Progenitor cell of endocrine pancreas (in vitro differentiated cells): Measurements from ENCODE around the gene KCNIP4. TPM values are rescaled to one million over a fixed set of nuclear protein-coding genes. Genes with fewer than 3 reads are reported as not detected.

Experiments used
- DNase-seq: peaks from one replicate; pipeline ENCODE4 v3.0.0; 2021; ENCODE audit warnings: low spot score; ENCODE audit not compliant: unreplicated experiment
- H3K27ac Mint-ChIP-seq: 2 replicates; pipeline ENCODE4 v1.8.0; 2021; ENCODE audit warnings: mild to moderate bottlenecking, moderate library complexity, mixed read lengths
- H3K27me3 Mint-ChIP-seq: 2 replicates; pipeline ENCODE4 v1.8.0; 2021; ENCODE audit warnings: mixed read lengths
- H3K36me3 Mint-ChIP-seq: 2 replicates; pipeline ENCODE4 v1.8.0; 2022; ENCODE audit warnings: mixed read lengths; ENCODE audit not compliant: insufficient read depth
- H3K4me1 Mint-ChIP-seq: 2 replicates; pipeline ENCODE4 v1.8.0; 2021; ENCODE audit warnings: low read depth, mixed read lengths
- H3K4me3 Mint-ChIP-seq: 2 replicates; pipeline ENCODE4 v1.8.0; 2021; ENCODE audit warnings: low read depth, mild to moderate bottlenecking, moderate library complexity, mixed read lengths
- H3K9me3 Mint-ChIP-seq: 2 replicates; pipeline ENCODE4 v1.8.0; 2021; ENCODE audit warnings: low read depth, mixed read lengths
- CTCF ChIP-seq: fragments of 200-600 bp; sonication (generic); IDR thresholded peaks from one replicate; pipeline ENCODE4 v1.5.0; 2021; ENCODE audit warnings: antibody characterized with exemption, mild to moderate bottlenecking; ENCODE audit not compliant: unreplicated experiment
- microRNA-seq: library from miRNA; unstranded; fragments of <30 nt; microRNA quantifications from one replicate; pipeline ENCODE4 v1.1.0, GENCODE V29; 2020; ENCODE audit warnings: borderline number of aligned reads; ENCODE audit not compliant: unreplicated experiment
- total RNA-seq: library from RNA; stranded (reverse); gene quantifications from 2 replicates; pipeline ENCODE4 v1.2.1, GENCODE V29; 2021

Gene KCNIP4
- total RNA-seq, 1 donor from 2014 or later, result 0.43 TPM

- Mint-ChIP-seq H3K36me3 (no peaks in the 10 kb centered on the region), H3K4me1 (no peaks in the 10 kb centered on the region), H3K27me3 (peaks cover 8% of the 10 kb centered on the region), H3K4me3 (no peak overlapping the region), H3K27ac (no peak overlapping the region), H3K9me3 (no peaks in the 10 kb centered on the region)
- TF ChIP-seq CTCF, result no peak
- no peak for DNase-seq
Measured at GRCh38 chr4:20681271-20681670, 1267.3 kb downstream of the KCNIP4 start.

GRCh38 chr4:20680736-20681135 is 1267.8 kb downstream of the KCNIP4 start:
- DNase-seq, result no peak
- Mint-ChIP-seq H3K4me1 (no peaks in the 10 kb centered on the region), H3K36me3 (no peaks in the 10 kb centered on the region), H3K4me3 (no peak overlapping the region), H3K9me3 (no peaks in the 10 kb centered on the region), H3K27ac (no peak overlapping the region), H3K27me3 (peaks cover 8% of the 10 kb centered on the region)
- no peak for TF ChIP-seq CTCF

GRCh38 chr4:20679951-20680350 is 1268.6 kb downstream of the KCNIP4 start:
- no peak for DNase-seq
- Mint-ChIP-seq H3K4me1 (no peaks in the 10 kb centered on the region), H3K9me3 (no peaks in the 10 kb centered on the region), H3K27ac (no peak overlapping the region), H3K27me3 (peaks cover 8% of the 10 kb centered on the region), H3K36me3 (no peaks in the 10 kb centered on the region), H3K4me3 (no peak overlapping the region)
- no peak for TF ChIP-seq CTCF

Small RNAs within 50 kb of the gene (microRNA-seq; reads per million reads assigned to microRNA genes)
- gene MIR7978, result not detected
